Peyer's patch (tissue), 4 donors: ENCODE data around the gene HELZ.

ENCODE experiments used
- CTCF ChIP-seq, 6 experiments: fragments of 450-650 bp in 4 of 6; fragments of 200-600 bp in 2 of 6; sonication (generic) in 1 of 6; IDR thresholded peaks; one replicate each; pipeline ENCODE4 v1.5.1; 2017 to 2019; ENCODE audit warnings: antibody characterized with exemption in 6 of 6, mild to moderate bottlenecking in 3 of 6, moderate library complexity in 1 of 6
- POLR2A ChIP-seq, 2 donors: fragments of 450-650 bp; IDR thresholded peaks; one replicate each; pipeline ENCODE4 v1.5.1; 2017; ENCODE audit warnings: antibody characterized with exemption in 2 of 2, mild to moderate bottlenecking in 2 of 2, moderate library complexity in 2 of 2

- no peak for TF ChIP-seq CTCF (IDR thresholded peaks at IDR 0.05)
- no peak for TF ChIP-seq POLR2A (IDR thresholded peaks at IDR 0.05)
Measured at GRCh38 chr17:67150826-67151225, 94.2 kb downstream of the HELZ start.
